Coronary artery (tissue), 2 donors: ENCODE measurements around the gene VPS26B.

Experiments
- DNase-seq: peaks from one replicate; pipeline ENCODE4 v3.0.0-alpha.2; 2017; ENCODE audit warnings: low spot score
- H3K27ac ChIP-seq, 2 donors: fragments of 200-600 bp; sonication (generic); one replicate each; pipeline ENCODE4 v1.5.1; 2016 to 2019
- H3K4me3 ChIP-seq: fragments of 200-600 bp; sonication (generic); 2 replicates; pipeline ENCODE4 v1.5.1; 2016; ENCODE audit warnings: mild to moderate bottlenecking, moderate library complexity
- CTCF ChIP-seq: fragments of 200-600 bp; sonication (generic); IDR thresholded peaks from one replicate; pipeline ENCODE4 v1.5.1; 2019; ENCODE audit warnings: antibody characterized with exemption

The VPS26B gene

GRCh38 chr11:134258577-134258976 is 34.1 kb downstream of the VPS26B start:
- Histone ChIP-seq H3K27ac (no peak overlapping the region), H3K4me3 (no peak overlapping the region)
- TF ChIP-seq CTCF: no peak
- DNase-seq: no peak

GRCh38 chr11:134260503-134260902 is 36.0 kb downstream of the VPS26B start:
- Histone ChIP-seq H3K4me3 (no peak overlapping the region), H3K27ac (no peak overlapping the region)
- no peak for DNase-seq
- TF ChIP-seq CTCF: no peak

DNA sequence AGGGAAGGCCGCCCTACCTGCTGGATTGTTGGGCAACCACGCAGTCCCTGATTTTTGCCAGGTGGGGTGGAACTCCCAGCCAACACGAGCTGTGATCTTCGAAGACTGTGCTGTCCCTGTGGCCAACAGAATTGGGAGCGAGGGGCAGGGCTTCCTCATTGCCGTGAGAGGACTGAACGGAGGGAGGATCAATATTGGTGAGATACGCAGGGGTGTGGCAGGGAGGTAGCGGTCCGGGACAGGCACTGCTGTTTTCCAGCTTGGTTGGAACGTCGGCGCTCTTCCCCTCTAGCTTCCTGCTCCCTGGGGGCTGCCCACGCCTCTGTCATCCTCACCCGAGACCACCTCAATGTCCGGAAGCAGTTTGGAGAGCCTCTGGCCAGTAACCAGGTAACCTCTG is 36.5 kb downstream of the VPS26B start:
- no peak overlapping the region for H3K4me3 ChIP-seq
- DNase-seq: no peak
- TF ChIP-seq CTCF: no peak
- H3K27ac ChIP-seq: no peak overlapping the region

DNA sequence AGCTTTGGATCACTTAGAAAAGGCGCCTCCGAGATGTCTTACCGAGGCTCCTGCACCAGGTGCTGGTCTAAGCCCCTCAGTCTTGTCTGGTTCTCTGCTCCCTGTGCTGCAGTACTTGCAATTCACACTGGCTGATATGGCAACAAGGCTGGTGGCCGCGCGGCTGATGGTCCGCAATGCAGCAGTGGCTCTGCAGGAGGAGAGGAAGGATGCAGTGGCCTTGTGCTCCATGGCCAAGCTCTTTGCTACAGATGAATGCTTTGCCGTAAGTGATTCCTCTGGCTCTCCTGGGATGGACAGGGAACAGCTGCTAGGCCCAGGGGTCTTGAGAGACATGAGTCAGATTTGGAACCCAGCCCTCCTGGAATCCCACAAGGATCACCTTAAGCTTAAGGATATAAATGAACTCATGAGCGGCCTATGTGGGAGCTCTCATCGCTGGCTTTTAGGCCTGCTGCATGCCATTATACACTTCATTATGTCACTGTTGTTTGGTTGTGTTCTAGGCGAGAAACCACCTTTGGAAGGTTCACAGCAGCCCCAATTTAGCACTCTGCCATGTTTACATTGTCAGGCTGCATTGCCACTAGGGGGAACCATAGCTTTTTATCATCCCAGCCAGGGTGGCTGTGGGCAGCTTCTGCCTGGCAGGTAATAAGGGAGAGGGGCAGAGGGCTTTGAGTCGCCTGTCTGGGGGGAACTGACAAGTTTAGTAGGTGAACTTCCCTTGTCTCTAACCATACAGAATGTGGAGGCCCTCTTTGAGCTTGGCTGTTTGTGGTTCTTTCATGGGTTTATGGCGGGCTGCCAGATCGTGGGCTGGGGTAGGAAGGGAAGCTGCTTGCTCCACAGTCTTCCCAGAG is 37.4 kb downstream of the VPS26B start:
- TF ChIP-seq CTCF: no peak
- Histone ChIP-seq H3K27ac (no peak overlapping the region), H3K4me3 (no peak overlapping the region)
- no peak for DNase-seq

DNA sequence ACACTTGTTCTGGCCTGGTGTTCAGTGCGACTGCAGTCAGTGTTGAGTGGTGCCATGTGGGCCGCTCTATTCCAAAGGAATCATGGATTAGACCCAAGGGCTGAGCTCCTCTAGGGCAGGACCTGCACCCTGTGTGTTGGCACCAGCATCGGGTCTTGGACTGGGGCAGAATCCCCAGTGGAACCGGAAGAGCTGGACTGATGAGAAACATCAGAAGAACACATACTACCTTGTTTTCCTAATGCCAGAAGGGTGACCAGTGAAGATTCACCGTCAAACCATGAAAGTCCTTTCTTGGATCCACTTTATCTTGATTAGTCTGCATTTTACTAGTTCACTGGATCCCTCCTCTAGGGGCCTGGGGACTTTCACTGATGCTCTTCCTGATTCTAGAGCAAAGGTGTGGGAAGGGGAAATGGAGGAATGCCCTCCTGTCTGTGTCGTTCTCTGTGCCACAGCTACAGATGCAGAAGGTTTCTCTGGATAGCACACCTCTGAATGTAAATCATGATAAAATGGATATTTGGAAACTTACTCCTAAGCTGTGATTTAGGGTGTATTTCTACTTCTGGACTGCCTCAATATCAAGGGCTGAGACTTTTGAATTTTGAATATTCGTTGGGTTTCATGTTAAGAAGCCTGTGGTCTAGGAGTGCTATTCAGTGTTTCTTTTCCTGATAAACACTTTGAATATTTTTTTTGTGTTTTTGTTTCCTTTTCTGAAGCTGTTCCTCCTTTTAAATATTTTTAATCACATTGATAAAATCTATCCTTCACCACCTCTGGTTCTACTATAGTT is 40.7 kb downstream of the VPS26B start:
- H3K27ac ChIP-seq: no peak overlapping the region
- no peak overlapping the region for H3K4me3 ChIP-seq
- TF ChIP-seq CTCF: no peak
- DNase-seq: no peak

- H3K27ac ChIP-seq: no peak overlapping the region
- H3K4me3 ChIP-seq: no peak overlapping the region
- DNase-seq: no peak
- TF ChIP-seq CTCF: no peak
These were observed 42.0 kb downstream of the VPS26B start for GRCh38 chr11:134266440-134266839.
